RWPE2 (cell line): ENCODE measurements around the gene TFIP11.

ENCODE experiments used
- ATAC-seq: fragments of 200-7000 bp; cut with Tn5 transposase; 3 replicates; pipeline ENCODE4 v1.9.1; 2021; ENCODE audit warnings: low read depth
- DNase-seq: peaks from one replicate; pipeline ENCODE4 v3.0.0-alpha.2; 2020; ENCODE audit warnings: low spot score
- H3K27ac ChIP-seq: fragments of 450-650 bp; 2 replicates; pipeline ENCODE4 v1.5.1; 2017; ENCODE audit warnings: mild to moderate bottlenecking; ENCODE audit not compliant: poor library complexity, severe bottlenecking
- H3K27me3 ChIP-seq: fragments of 250-450 bp; sonication (Bioruptor Pico); 2 replicates; pipeline ENCODE4 v1.5.1; 2021; ENCODE audit warnings: mild to moderate bottlenecking, moderate library complexity; ENCODE audit not compliant: insufficient read depth, poor library complexity, severe bottlenecking
- H3K36me3 ChIP-seq: fragments of 250-450 bp; sonication (Bioruptor Pico); 2 replicates; pipeline ENCODE4 v1.5.1; 2020; ENCODE audit warnings: low read depth, mild to moderate bottlenecking, moderate library complexity
- H3K4me1 ChIP-seq: fragments of 250-450 bp; sonication (Bioruptor Pico); 2 replicates; pipeline ENCODE4 v1.5.1; 2021; ENCODE audit warnings: mild to moderate bottlenecking, moderate library complexity; ENCODE audit not compliant: insufficient read depth, poor library complexity, severe bottlenecking
- H3K4me3 ChIP-seq: fragments of 250-450 bp; sonication (Bioruptor Pico); 2 replicates; pipeline ENCODE4 v1.5.1; 2021; ENCODE audit warnings: mild to moderate bottlenecking, moderate library complexity; ENCODE audit not compliant: severe bottlenecking
- H3K9me3 ChIP-seq: fragments of 250-450 bp; sonication (Bioruptor Pico); 2 replicates; pipeline ENCODE4 v1.5.1; 2021; ENCODE audit warnings: mild to moderate bottlenecking, moderate library complexity; ENCODE audit not compliant: severe bottlenecking
- TF ChIP-seq, protein P1 (sequence below): fragments of 450-650 bp; IDR thresholded peaks from one replicate; pipeline ENCODE4 v1.5.1; 2017; ENCODE audit warnings: mild to moderate bottlenecking, moderate library complexity; ENCODE audit not compliant: poor library complexity, severe bottlenecking

Gene TFIP11

DNA sequence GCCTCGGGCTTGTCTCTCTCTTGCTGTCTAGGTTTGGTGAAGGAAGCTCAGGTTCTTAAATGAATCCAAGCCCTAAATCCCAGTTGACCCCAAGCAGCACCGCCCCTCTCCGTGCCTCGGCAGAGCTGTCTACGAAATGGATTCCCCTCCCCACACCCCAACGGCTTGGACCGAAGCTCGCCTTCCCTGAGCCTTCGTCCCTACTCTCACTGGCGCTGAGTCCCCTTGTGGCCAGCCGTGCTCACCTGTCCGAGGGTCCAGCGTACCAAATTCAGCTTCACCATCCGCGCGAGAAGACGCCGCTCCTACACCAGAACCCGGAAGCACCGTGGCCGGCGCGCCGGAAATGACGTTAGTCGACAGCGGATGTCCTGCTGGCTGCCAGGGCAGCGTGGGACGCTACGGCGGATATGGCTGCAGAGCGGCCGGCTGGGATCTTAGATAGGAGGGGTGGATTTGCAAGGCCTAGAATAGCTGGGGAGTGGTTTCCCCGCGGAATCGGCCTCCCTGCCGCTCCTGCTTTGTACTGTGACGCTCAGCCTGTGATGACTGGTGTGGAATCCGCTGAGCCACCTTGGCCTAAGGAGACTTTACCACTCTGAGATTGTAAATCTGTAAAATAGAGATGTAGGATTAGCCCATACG is at the start of gene TFIP11:
TSS of gene TFIP11 (minus strand) at position 325 of the 645 bp plus-strand sequence. CDS start 2,201 bp downstream, outside the sequence.
- peak; percentile 97 for ATAC-seq
- peak; percentile 91 for DNase-seq
- Histone ChIP-seq H3K4me1 (peaks cover 3% of the 10 kb centered on the region), H3K9me3 (no peaks in the 10 kb centered on the region), H3K36me3 (peaks cover 34% of the 10 kb centered on the region), H3K4me3 (peak within 1 kb of the TSS; percentile 72), H3K27ac (peak within 1 kb of the TSS; percentile 10), H3K27me3 (no peaks in the 10 kb centered on the region)
- TF ChIP-seq, protein P1, sequence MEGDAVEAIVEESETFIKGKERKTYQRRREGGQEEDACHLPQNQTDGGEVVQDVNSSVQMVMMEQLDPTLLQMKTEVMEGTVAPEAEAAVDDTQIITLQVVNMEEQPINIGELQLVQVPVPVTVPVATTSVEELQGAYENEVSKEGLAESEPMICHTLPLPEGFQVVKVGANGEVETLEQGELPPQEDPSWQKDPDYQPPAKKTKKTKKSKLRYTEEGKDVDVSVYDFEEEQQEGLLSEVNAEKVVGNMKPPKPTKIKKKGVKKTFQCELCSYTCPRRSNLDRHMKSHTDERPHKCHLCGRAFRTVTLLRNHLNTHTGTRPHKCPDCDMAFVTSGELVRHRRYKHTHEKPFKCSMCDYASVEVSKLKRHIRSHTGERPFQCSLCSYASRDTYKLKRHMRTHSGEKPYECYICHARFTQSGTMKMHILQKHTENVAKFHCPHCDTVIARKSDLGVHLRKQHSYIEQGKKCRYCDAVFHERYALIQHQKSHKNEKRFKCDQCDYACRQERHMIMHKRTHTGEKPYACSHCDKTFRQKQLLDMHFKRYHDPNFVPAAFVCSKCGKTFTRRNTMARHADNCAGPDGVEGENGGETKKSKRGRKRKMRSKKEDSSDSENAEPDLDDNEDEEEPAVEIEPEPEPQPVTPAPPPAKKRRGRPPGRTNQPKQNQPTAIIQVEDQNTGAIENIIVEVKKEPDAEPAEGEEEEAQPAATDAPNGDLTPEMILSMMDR, result no peak

DNA sequence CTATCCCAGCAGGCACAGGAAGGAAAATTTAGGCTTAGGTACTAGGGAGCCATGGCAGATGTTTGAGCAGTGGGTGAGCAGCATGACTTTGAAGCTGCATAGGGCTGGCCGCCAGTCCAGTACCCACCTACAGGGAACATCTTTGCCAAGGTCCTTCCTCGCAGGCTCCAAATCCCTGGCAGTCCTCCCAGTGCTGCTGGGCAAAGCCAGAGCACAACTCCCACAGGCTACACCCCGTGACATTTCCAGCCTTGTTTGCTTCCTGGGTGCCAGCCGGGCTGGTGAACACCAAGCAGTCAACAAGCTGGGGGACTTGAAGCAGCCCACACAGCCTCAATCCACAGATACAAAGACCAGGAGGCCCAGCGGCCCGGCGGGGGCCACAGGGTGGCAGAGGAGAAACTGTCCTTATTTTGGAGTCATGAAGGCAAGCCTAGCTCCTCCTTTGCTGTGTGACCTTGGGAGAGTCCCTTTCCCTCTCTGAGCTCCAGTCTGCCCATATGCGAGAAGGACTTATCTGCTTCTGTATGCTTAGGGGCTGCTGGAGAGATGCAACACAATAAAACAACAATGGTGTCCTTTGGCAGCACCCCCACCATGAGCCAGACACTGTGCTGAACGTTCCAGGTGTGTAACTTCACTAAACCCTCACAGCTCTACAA is 49.6 kb upstream of the TFIP11 start:
- Histone ChIP-seq H3K36me3 (no peaks in the 10 kb centered on the region), H3K9me3 (no peaks in the 10 kb centered on the region), H3K4me3 (no peak overlapping the region), H3K27me3 (no peaks in the 10 kb centered on the region), H3K27ac (no peak overlapping the region), H3K4me1 (peaks cover 14% of the 10 kb centered on the region)
- ATAC-seq (no peak), DNase-seq (no peak)
- TF ChIP-seq, protein P1, result no peak

DNA sequence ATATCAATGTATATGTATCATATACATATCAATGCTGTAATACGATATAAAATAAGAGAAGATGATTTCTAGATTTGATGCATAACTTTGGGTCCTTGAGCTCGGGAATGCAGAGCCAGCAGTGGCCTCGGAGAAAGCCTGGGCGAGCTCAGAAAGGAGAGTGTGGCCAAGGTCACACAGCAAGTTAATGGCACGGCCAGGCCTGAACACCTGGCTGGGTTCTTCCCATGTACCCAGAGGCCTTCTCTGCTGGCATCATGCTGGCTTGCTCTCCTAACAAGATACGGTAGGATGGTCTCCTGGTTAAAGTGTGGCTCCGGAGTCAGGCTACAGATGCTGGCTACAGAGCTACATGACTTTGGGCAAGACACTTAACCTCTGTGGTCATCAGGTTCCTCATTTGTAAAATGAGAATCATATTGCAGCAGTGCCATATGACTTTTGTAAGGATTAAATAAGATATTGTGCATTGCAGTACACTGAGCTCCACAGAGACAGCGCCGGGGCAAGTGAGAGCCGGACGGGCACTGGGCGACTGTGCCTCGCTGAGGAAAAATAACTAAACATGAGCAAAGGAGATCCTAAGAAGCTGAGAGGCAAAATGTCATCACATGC is 47.8 kb upstream of the TFIP11 start:
- no peaks in the 10 kb centered on the region for H3K36me3 ChIP-seq
- no peak for DNase-seq
- no peak overlapping the region for H3K27ac ChIP-seq
- H3K4me1 ChIP-seq, result peaks cover 7% of the 10 kb centered on the region
- TF ChIP-seq, protein P1, result no peak
- no peak for ATAC-seq
- no peak overlapping the region for H3K4me3 ChIP-seq
- H3K9me3 ChIP-seq, result no peaks in the 10 kb centered on the region
- H3K27me3 ChIP-seq, result no peaks in the 10 kb centered on the region

GRCh38 chr22:26558248-26558895 is 46.1 kb upstream of the TFIP11 start:
- TF ChIP-seq, protein P1, result no peak
- Histone ChIP-seq H3K9me3 (no peaks in the 10 kb centered on the region), H3K4me1 (peaks cover 3% of the 10 kb centered on the region), H3K27ac (no peak overlapping the region), H3K4me3 (no peak overlapping the region), H3K36me3 (no peaks in the 10 kb centered on the region), H3K27me3 (no peaks in the 10 kb centered on the region)
- DNase-seq, result no peak
- ATAC-seq, result no peak
